T-helper 2 cell treated with Interferon-gamma antibody and Interleukin-4, amounts not matched to agents 5 μg/mL and 100 μg/mL, for 36 hours (primary cell): Measurements from ENCODE around the gene SELENOO.
"Not testable (repeated sequence)": the region's sequence is repeated elsewhere in the genome, so short reads cannot be mapped to it uniquely, and the experiment has no call there.

Source experiments
- DNase-seq: peaks from one replicate; pipeline ENCODE4 v3.0.0; 2021; ENCODE audit warnings: low spot score
- H3K27ac Mint-ChIP-seq: one replicate; pipeline ENCODE4 v1.8.0; 2021; ENCODE audit warnings: mild to moderate bottlenecking, mixed read lengths
- H3K27me3 Mint-ChIP-seq: one replicate; pipeline ENCODE4 v1.8.0; 2021; ENCODE audit warnings: low read depth, mixed read lengths
- H3K36me3 Mint-ChIP-seq: one replicate; pipeline ENCODE4 v1.8.0; 2021; ENCODE audit warnings: low read depth, mixed read lengths
- H3K4me1 Mint-ChIP-seq: one replicate; pipeline ENCODE4 v1.8.0; 2021; ENCODE audit warnings: low read depth, mixed read lengths
- H3K4me3 Mint-ChIP-seq: one replicate; pipeline ENCODE4 v1.8.0; 2022; ENCODE audit warnings: mild to moderate bottlenecking, moderate library complexity, mixed read lengths
- H3K9me3 Mint-ChIP-seq: one replicate; pipeline ENCODE4 v1.8.0; 2021; ENCODE audit warnings: mixed read lengths

Gene SELENOO

GRCh38 chr22:50200461-50201190 is at the start of gene SELENOO:
TSS of gene SELENOO (plus strand) at chr22:50201011. CDS start at chr22:50201037, 26 bp downstream.
- Mint-ChIP-seq H3K4me1 (peaks cover 16% of the 10 kb centered on the region), H3K27ac (peak within 1 kb of the TSS; percentile 73), H3K4me3 (peak within 1 kb of the TSS; percentile 86), H3K27me3 (no peaks in the 10 kb centered on the region), H3K9me3 (no peaks in the 10 kb centered on the region), H3K36me3 (peaks cover 19% of the 10 kb centered on the region)
- peak; percentile 89 for DNase-seq

- DNase-seq: no peak
- Mint-ChIP-seq H3K27me3 (no peaks in the 10 kb centered on the region), H3K36me3 (no peaks in the 10 kb centered on the region), H3K4me1 (no peaks in the 10 kb centered on the region), H3K4me3 (no peak overlapping the region), H3K27ac (no peak overlapping the region), H3K9me3 (no peaks in the 10 kb centered on the region)
Observed at GRCh38 chr22:50151571-50152537, 49.0 kb upstream of the SELENOO start.

- Mint-ChIP-seq H3K27ac (no peak overlapping the region), H3K9me3 (no peaks in the 10 kb centered on the region), H3K27me3 (peaks cover 6% of the 10 kb centered on the region), H3K4me1 (no peaks in the 10 kb centered on the region), H3K4me3 (no peak overlapping the region), H3K36me3 (no peaks in the 10 kb centered on the region)
- DNase-seq: no peak
Observed at GRCh38 chr22:50153056-50153755, 47.6 kb upstream of the SELENOO start.

GRCh38 chr22:50153756-50154140 is 47.1 kb upstream of the SELENOO start:
- Mint-ChIP-seq H3K9me3 (no peaks in the 10 kb centered on the region), H3K27me3 (peaks cover 6% of the 10 kb centered on the region), H3K36me3 (no peaks in the 10 kb centered on the region), H3K4me1 (no peaks in the 10 kb centered on the region), H3K27ac (no peak overlapping the region), H3K4me3 (no peak overlapping the region)
- DNase-seq: no peak

GRCh38 chr22:50157709-50158375 is 43.0 kb upstream of the SELENOO start:
- no peak overlapping the region for H3K27ac Mint-ChIP-seq
- peaks cover 10% of the 10 kb centered on the region for H3K27me3 Mint-ChIP-seq
- H3K4me3 Mint-ChIP-seq: no peak overlapping the region
- no peaks in the 10 kb centered on the region for H3K9me3 Mint-ChIP-seq
- no peaks in the 10 kb centered on the region for H3K4me1 Mint-ChIP-seq
- H3K36me3 Mint-ChIP-seq: no peaks in the 10 kb centered on the region
- no peak for DNase-seq

- H3K4me3 Mint-ChIP-seq: no peak overlapping the region
- H3K27ac Mint-ChIP-seq: no peak overlapping the region
- H3K9me3 Mint-ChIP-seq: no peaks in the 10 kb centered on the region
- no peaks in the 10 kb centered on the region for H3K36me3 Mint-ChIP-seq
- no peaks in the 10 kb centered on the region for H3K4me1 Mint-ChIP-seq
- H3K27me3 Mint-ChIP-seq: peaks cover 10% of the 10 kb centered on the region
- no peak for DNase-seq
Observed at GRCh38 chr22:50160947-50161346, 39.9 kb upstream of the SELENOO start.

GRCh38 chr22:50161508-50162390 is 39.1 kb upstream of the SELENOO start:
- no peak overlapping the region for H3K4me3 Mint-ChIP-seq

GRCh38 chr22:50162391-50162956 is 38.3 kb upstream of the SELENOO start:
- DNase-seq: no peak
- Mint-ChIP-seq H3K4me3 (no peak overlapping the region), H3K27ac (no peak overlapping the region), H3K4me1 (no peaks in the 10 kb centered on the region), H3K27me3 (peaks cover 9% of the 10 kb centered on the region), H3K36me3 (no peaks in the 10 kb centered on the region), H3K9me3 (no peaks in the 10 kb centered on the region)

More at GRCh38 chr22:50161508-50162390, 39.1 kb upstream of the SELENOO start:
- H3K27me3 Mint-ChIP-seq: peaks cover 10% of the 10 kb centered on the region
- no peaks in the 10 kb centered on the region for H3K36me3 Mint-ChIP-seq
- H3K9me3 Mint-ChIP-seq: no peaks in the 10 kb centered on the region
- H3K27ac Mint-ChIP-seq: no peak overlapping the region
- no peaks in the 10 kb centered on the region for H3K4me1 Mint-ChIP-seq
- DNase-seq: no peak

- Mint-ChIP-seq H3K4me1 (peaks cover 3% of the 10 kb centered on the region), H3K27ac (no peak overlapping the region), H3K27me3 (peaks cover 19% of the 10 kb centered on the region), H3K4me3 (no peak overlapping the region), H3K9me3 (no peaks in the 10 kb centered on the region), H3K36me3 (no peaks in the 10 kb centered on the region)
- no peak for DNase-seq
Observed at GRCh38 chr22:50165436-50166123, 35.2 kb upstream of the SELENOO start.

GRCh38 chr22:50167689-50168489 is 32.9 kb upstream of the SELENOO start:
- Mint-ChIP-seq H3K36me3 (no peaks in the 10 kb centered on the region), H3K27me3 (peaks cover 26% of the 10 kb centered on the region), H3K4me3 (no peak overlapping the region), H3K9me3 (no peaks in the 10 kb centered on the region), H3K27ac (no peak overlapping the region), H3K4me1 (peaks cover 3% of the 10 kb centered on the region)
- no peak for DNase-seq

GRCh38 chr22:50168490-50169180 is 32.2 kb upstream of the SELENOO start:
- not testable (repeated sequence) for H3K4me1 Mint-ChIP-seq, H3K9me3 Mint-ChIP-seq, H3K36me3 Mint-ChIP-seq, DNase-seq, H3K27ac Mint-ChIP-seq
- peak overlapping the region; percentile 69 for H3K4me3 Mint-ChIP-seq
- peaks cover 26% of the 10 kb centered on the region for H3K27me3 Mint-ChIP-seq
